ENCODE results near the gene CUZD1. TPM values are rescaled to one million over a fixed set of nuclear protein-coding genes. Genes with fewer than 3 reads are reported as not detected.
A peak's percentile ranks its signal among the peaks of the same experiment; 100 is the strongest.
"Not testable (repeated sequence)": the region's sequence is repeated elsewhere in the genome, so short reads cannot be mapped to it uniquely, and the experiment has no call there.

Gene CUZD1
- 1 to 10 TPM; 1.8 to 2.1 TPM for total RNA-seq

- Mint-ChIP-seq H3K4me3 (no peak within 1 kb of the TSS), H3K36me3 (ENCODE audit: low read depth) (peaks cover 38% of the 10 kb centered on the region), H3K4me1 (peaks cover 5% of the 10 kb centered on the region), H3K27ac (no peak within 1 kb of the TSS), H3K27me3 (no peaks in the 10 kb centered on the region), H3K9me3 (no peaks in the 10 kb centered on the region)
- ChIA-PET POLR2A (no interaction called here), CTCF (no interaction called here)
- no peak for DNase-seq
These were observed at the start of gene CUZD1 for GRCh38 chr10:122845783-122846332. TSS of gene CUZD1 (minus strand) at chr10:122845857. CDS start at chr10:122845843, 14 bp downstream.

- Mint-ChIP-seq H3K9me3 (no peaks in the 10 kb centered on the region), H3K36me3 (ENCODE audit: low read depth) (peaks cover 4% of the 10 kb centered on the region), H3K27me3 (no peaks in the 10 kb centered on the region), H3K4me1 (peaks cover 5% of the 10 kb centered on the region), H3K4me3 (no peak overlapping the region), H3K27ac (no peak overlapping the region)
- ChIA-PET POLR2A (no interaction called here), CTCF (no interaction called here)
- no peak for DNase-seq
These were observed 48.7 kb upstream of the CUZD1 start for GRCh38 chr10:122894261-122894944.

- Mint-ChIP-seq H3K4me1 (peaks cover 24% of the 10 kb centered on the region), H3K4me3 (no peak overlapping the region), H3K27ac (no peak overlapping the region), H3K27me3 (no peaks in the 10 kb centered on the region), H3K9me3 (no peaks in the 10 kb centered on the region), H3K36me3 (ENCODE audit: low read depth) (peaks cover 11% of the 10 kb centered on the region)
- POLR2A ChIA-PET: no interaction called here
- CTCF ChIA-PET: no interaction called here
- no peak for DNase-seq
These were observed 38.5 kb upstream of the CUZD1 start for GRCh38 chr10:122884166-122884565.

- Mint-ChIP-seq H3K27me3 (no peaks in the 10 kb centered on the region), H3K27ac (no peak overlapping the region), H3K9me3 (no peaks in the 10 kb centered on the region), H3K4me1 (peaks cover 36% of the 10 kb centered on the region), H3K4me3 (no peak overlapping the region), H3K36me3 (ENCODE audit: low read depth) (peaks cover 18% of the 10 kb centered on the region)
- POLR2A ChIA-PET: no interaction called here
- CTCF ChIA-PET: no interaction called here
- DNase-seq: no peak
These were observed 37.1 kb upstream of the CUZD1 start for GRCh38 chr10:122882766-122883165.

- H3K9me3 Mint-ChIP-seq: peaks cover 4% of the 10 kb centered on the region
- H3K36me3 Mint-ChIP-seq (ENCODE audit: low read depth): peaks cover 45% of the 10 kb centered on the region
- peak; percentile 95 for DNase-seq
- H3K4me1 Mint-ChIP-seq: peaks cover 51% of the 10 kb centered on the region
- peak within 1 kb of the TSS; percentile 86 for H3K4me3 Mint-ChIP-seq
- H3K27me3 Mint-ChIP-seq: no peaks in the 10 kb centered on the region
- H3K27ac Mint-ChIP-seq: peak within 1 kb of the TSS; percentile 77
- POLR2A ChIA-PET: interaction anchor here (1.0 to 1.9 kb wide), 5 partner anchors 28 to 128 kb away, joined by 3 to 10 read pairs (median 5); partner anchors contain the start of gene PSTK
- CTCF ChIA-PET: no interaction called here
These were observed 33.9 kb upstream of the CUZD1 start, which contains the start of gene FAM24B for GRCh38 chr10:122879339-122880273. TSS of gene FAM24B (minus strand) at chr10:122879581. CDS start at chr10:122850515, 29,066 bp downstream.

GRCh38 chr10:122878799-122879338 is 33.2 kb upstream of the CUZD1 start:
- H3K36me3 Mint-ChIP-seq (ENCODE audit: low read depth): peaks cover 45% of the 10 kb centered on the region
- ChIA-PET CTCF (no interaction called here), POLR2A (interaction anchor here (0.6 to 1.4 kb wide), 3 partner anchors 27 to 375 kb away, joined by 4 to 5 read pairs (median 4); partner anchors contain the start of gene C10orf88)
- peak overlapping the region; percentile 86 for H3K4me3 Mint-ChIP-seq
- peak overlapping the region; percentile 77 for H3K27ac Mint-ChIP-seq
- H3K27me3 Mint-ChIP-seq: no peaks in the 10 kb centered on the region
- peaks cover 51% of the 10 kb centered on the region for H3K4me1 Mint-ChIP-seq
- peaks cover 4% of the 10 kb centered on the region for H3K9me3 Mint-ChIP-seq
- DNase-seq: peak; percentile 24

- ChIA-PET POLR2A (interaction anchor here (0.6 to 1.1 kb wide), 2 partner anchors 34 to 76 kb away, joined by 3 read pairs; partner anchors contain the start of gene FAM24A), CTCF (interaction anchor here (0.9 kb wide), 1 partner anchor 103 kb away, joined by 3 read pairs; the partner anchor contains the start of gene PSTK)
These were observed 31.6 kb upstream of the CUZD1 start for GRCh38 chr10:122877264-122877663.

GRCh38 chr10:122876467-122876855 is 30.8 kb upstream of the CUZD1 start:
- DNase-seq: no peak
- ChIA-PET POLR2A (interaction anchor here (1.1 kb wide), 1 partner anchor 34 kb away, joined by 3 read pairs; the partner anchor contains the start of gene FAM24A), CTCF (no interaction called here)
- Mint-ChIP-seq H3K4me3 (no peak overlapping the region), H3K27me3 (no peaks in the 10 kb centered on the region), H3K27ac (no peak overlapping the region), H3K36me3 (ENCODE audit: low read depth) (peaks cover 49% of the 10 kb centered on the region), H3K4me1 (peaks cover 45% of the 10 kb centered on the region), H3K9me3 (peaks cover 8% of the 10 kb centered on the region)

More at GRCh38 chr10:122877264-122877663, 31.6 kb upstream of the CUZD1 start:
- Mint-ChIP-seq H3K27me3 (no peaks in the 10 kb centered on the region), H3K4me1 (peaks cover 45% of the 10 kb centered on the region), H3K9me3 (peaks cover 4% of the 10 kb centered on the region), H3K27ac (no peak overlapping the region), H3K4me3 (peak overlapping the region; percentile 41), H3K36me3 (ENCODE audit: low read depth) (peaks cover 45% of the 10 kb centered on the region)
- no peak for DNase-seq

- Mint-ChIP-seq H3K9me3 (peaks cover 8% of the 10 kb centered on the region), H3K4me3 (no peak overlapping the region), H3K36me3 (ENCODE audit: low read depth) (peaks cover 49% of the 10 kb centered on the region), H3K4me1 (peaks cover 42% of the 10 kb centered on the region), H3K27me3 (no peaks in the 10 kb centered on the region), H3K27ac (no peak overlapping the region)
- ChIA-PET CTCF (no interaction called here), POLR2A (interaction anchor here (1.1 kb wide), 1 partner anchor 35 kb away, joined by 3 read pairs; the partner anchor contains the start of gene FAM24A)
- DNase-seq: no peak
These were observed 30.3 kb upstream of the CUZD1 start for GRCh38 chr10:122875843-122876466.

GRCh38 chr10:122871947-122872346 is 26.3 kb upstream of the CUZD1 start:
- CTCF ChIA-PET, H3K4me1 Mint-ChIP-seq, H3K4me3 Mint-ChIP-seq, H3K27me3 Mint-ChIP-seq, H3K27ac Mint-ChIP-seq, POLR2A ChIA-PET, DNase-seq: not testable (repeated sequence)
- peaks cover 49% of the 10 kb centered on the region for H3K36me3 Mint-ChIP-seq (ENCODE audit: low read depth)
- H3K9me3 Mint-ChIP-seq: peaks cover 15% of the 10 kb centered on the region

- H3K4me3 Mint-ChIP-seq, H3K27me3 Mint-ChIP-seq, POLR2A ChIA-PET, DNase-seq, CTCF ChIA-PET, H3K4me1 Mint-ChIP-seq, H3K27ac Mint-ChIP-seq: not testable (repeated sequence)
- Mint-ChIP-seq H3K36me3 (ENCODE audit: low read depth) (peaks cover 35% of the 10 kb centered on the region), H3K9me3 (peaks cover 15% of the 10 kb centered on the region)
These were observed 23.1 kb upstream of the CUZD1 start for GRCh38 chr10:122868768-122869167.

GRCh38 chr10:122866757-122867482 is 21.3 kb upstream of the CUZD1 start:
- H3K27me3 Mint-ChIP-seq, H3K4me3 Mint-ChIP-seq, POLR2A ChIA-PET, DNase-seq, CTCF ChIA-PET, H3K27ac Mint-ChIP-seq, H3K4me1 Mint-ChIP-seq: not testable (repeated sequence)
- H3K9me3 Mint-ChIP-seq: peaks cover 13% of the 10 kb centered on the region
- peaks cover 32% of the 10 kb centered on the region for H3K36me3 Mint-ChIP-seq (ENCODE audit: low read depth)
